NCI-H526 (cell line): ENCODE measurements around the gene NCOA4.
"Not testable (repeated sequence)": the region's sequence is repeated elsewhere in the genome, so short reads cannot be mapped to it uniquely, and the experiment has no call there.

Source experiments
- DNase-seq, 2 experiments: peaks; one replicate each; lab custom pipeline; 2025; lab: John Stamatoyannopoulos, UW

The NCOA4 gene

GRCh38 chr10:46019569-46020343 lies 10.7 kb downstream of the NCOA4 start:
- DNase-seq, result no peak

GRCh38 chr10:46019177-46019528 lies 11.3 kb downstream of the NCOA4 start:
- no peak for DNase-seq

GRCh38 chr10:46018453-46019176 lies 11.8 kb downstream of the NCOA4 start:
- DNase-seq, result no peak

- no peak for DNase-seq
These were observed 12.7 kb downstream of the NCOA4 start for GRCh38 chr10:46017733-46018132.

GRCh38 chr10:46016811-46017210 lies 13.6 kb downstream of the NCOA4 start:
- DNase-seq, result no peak

- DNase-seq, result no peak
These were observed 14.2 kb downstream of the NCOA4 start for GRCh38 chr10:46016190-46016589.

- DNase-seq, result no peak
These were observed 15.6 kb downstream of the NCOA4 start for GRCh38 chr10:46014683-46015405.

GRCh38 chr10:46014206-46014605 lies 16.2 kb downstream of the NCOA4 start:
- DNase-seq, result no peak

- no peak for DNase-seq
These were observed 17.7 kb downstream of the NCOA4 start for GRCh38 chr10:46012746-46013145.

- DNase-seq, result no peak
These were observed 24.2 kb downstream of the NCOA4 start for GRCh38 chr10:46006219-46006618.

- DNase-seq, result no peak
These were observed 25.0 kb downstream of the NCOA4 start for GRCh38 chr10:46005383-46005782.

- DNase-seq, result peak in 1 of 2 experiments; percentile 17
These were observed 25.5 kb downstream of the NCOA4 start for GRCh38 chr10:46004963-46005362.

GRCh38 chr10:46002916-46003693 lies 27.3 kb downstream of the NCOA4 start:
- DNase-seq, result no peak

- not testable (repeated sequence) for DNase-seq
These were observed 28.2 kb downstream of the NCOA4 start for GRCh38 chr10:46002189-46002687.

- no peak for DNase-seq
These were observed 29.2 kb downstream of the NCOA4 start for GRCh38 chr10:46001187-46001756.

GRCh38 chr10:46000538-46000937 lies 29.9 kb downstream of the NCOA4 start:
- DNase-seq, result no peak

GRCh38 chr10:45999955-46000354 lies 30.5 kb downstream of the NCOA4 start:
- not testable (repeated sequence) for DNase-seq

GRCh38 chr10:45997994-45998763 lies 32.2 kb downstream of the NCOA4 start:
- DNase-seq, result no peak

- no peak for DNase-seq
These were observed 32.9 kb downstream of the NCOA4 start for GRCh38 chr10:45997557-45997956.

GRCh38 chr10:45985590-45985989 lies 44.8 kb downstream of the NCOA4 start:
- DNase-seq, result not testable (repeated sequence)

GRCh38 chr10:45984473-45984872 lies 46.0 kb downstream of the NCOA4 start:
- peak in 1 of 2 experiments; percentile 7 for DNase-seq
